Sigmoid colon (tissue), 4 donors: ENCODE results near the gene C6orf120.

Source experiments
- EP300 ChIP-seq, 4 donors: sonication (generic); formaldehyde crosslinking; IDR thresholded peaks; one replicate each; pipeline ENCODE4 v1.6.1; 2017; ENCODE audit warnings: antibody characterized with exemption in 4 of 4
- POLR2A ChIP-seq, 2 donors: fragments of 450-650 bp; IDR thresholded peaks; one replicate each; pipeline ENCODE4 v1.6.1; 2016; ENCODE audit warnings: antibody characterized with exemption in 2 of 2, mild to moderate bottlenecking in 2 of 2, moderate library complexity in 2 of 2
- TF ChIP-seq, protein P1 (sequence below), 4 experiments: fragments of 450-650 bp in 3 of 4; fragments of 200-600 bp in 1 of 4; IDR thresholded peaks; one replicate each; pipeline ENCODE4 v1.5.1; 2016 to 2019; ENCODE audit warnings: antibody characterized with exemption in 4 of 4, mild to moderate bottlenecking in 3 of 4, moderate library complexity in 2 of 4

DNA sequence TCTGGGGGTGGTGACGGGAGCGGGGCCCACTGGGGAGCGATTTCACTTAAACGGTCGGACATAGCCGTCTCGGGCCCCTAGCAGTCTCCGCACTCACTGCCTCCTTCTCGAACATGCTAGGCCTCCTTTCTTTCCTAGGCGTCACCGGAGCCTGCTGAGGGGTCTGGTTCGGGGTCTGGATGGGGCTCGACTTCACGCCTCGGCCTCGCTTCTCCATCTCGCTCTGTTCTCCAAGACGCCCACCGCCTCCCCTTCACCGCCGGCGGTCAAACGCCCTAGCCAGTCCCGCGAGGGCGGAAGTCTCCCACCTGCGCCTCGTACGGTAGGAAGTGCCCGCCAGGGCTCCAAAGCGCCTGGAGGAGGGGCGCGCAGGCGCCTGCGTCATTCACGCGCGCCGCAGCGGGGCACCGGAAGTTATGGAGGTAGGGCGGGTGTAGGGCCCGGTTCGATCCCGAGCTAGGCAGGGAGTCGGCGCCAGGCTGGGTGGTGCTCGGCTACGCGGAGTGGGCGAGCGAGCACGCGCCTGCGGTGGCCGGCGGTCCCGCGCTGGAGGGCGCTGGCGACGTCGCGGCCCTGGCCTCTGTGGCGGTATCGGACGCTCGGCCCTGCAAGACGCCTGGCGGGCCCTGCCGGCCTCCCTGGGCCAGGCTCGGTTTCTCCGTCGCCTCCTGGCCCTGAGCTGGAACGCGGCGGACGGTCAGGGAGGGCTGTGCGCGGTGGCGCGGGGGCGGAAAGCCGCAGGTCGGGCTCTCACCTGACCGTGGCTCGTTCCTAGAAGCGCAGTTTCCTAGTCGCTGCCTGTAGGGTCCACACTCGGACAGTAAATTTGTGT, 49.5 kb downstream of the C6orf120 start, which contains the start of the genes DYNLT2 and ERMARD:
- TF ChIP-seq EP300 (IDR thresholded peaks at IDR 0.05) (peak in 2 of 4 donors; percentile 10 to 31), POLR2A (IDR thresholded peaks at IDR 0.05) (peak; percentile 83 to 88)
- TF ChIP-seq, protein P1, sequence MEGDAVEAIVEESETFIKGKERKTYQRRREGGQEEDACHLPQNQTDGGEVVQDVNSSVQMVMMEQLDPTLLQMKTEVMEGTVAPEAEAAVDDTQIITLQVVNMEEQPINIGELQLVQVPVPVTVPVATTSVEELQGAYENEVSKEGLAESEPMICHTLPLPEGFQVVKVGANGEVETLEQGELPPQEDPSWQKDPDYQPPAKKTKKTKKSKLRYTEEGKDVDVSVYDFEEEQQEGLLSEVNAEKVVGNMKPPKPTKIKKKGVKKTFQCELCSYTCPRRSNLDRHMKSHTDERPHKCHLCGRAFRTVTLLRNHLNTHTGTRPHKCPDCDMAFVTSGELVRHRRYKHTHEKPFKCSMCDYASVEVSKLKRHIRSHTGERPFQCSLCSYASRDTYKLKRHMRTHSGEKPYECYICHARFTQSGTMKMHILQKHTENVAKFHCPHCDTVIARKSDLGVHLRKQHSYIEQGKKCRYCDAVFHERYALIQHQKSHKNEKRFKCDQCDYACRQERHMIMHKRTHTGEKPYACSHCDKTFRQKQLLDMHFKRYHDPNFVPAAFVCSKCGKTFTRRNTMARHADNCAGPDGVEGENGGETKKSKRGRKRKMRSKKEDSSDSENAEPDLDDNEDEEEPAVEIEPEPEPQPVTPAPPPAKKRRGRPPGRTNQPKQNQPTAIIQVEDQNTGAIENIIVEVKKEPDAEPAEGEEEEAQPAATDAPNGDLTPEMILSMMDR (IDR thresholded peaks at IDR 0.05): peak in 3 of 4 experiments; percentile 18 to 31 (median 20)
